Glomerular visceral epithelial cell (primary cell): Measurements from ENCODE around the gene CAST.

ENCODE experiments used
- DNase-seq: peaks from one replicate; pipeline ENCODE4 v3.0.0-alpha.2; 2016; ENCODE audit errors: extremely low spot score

CAST gene

DNA sequence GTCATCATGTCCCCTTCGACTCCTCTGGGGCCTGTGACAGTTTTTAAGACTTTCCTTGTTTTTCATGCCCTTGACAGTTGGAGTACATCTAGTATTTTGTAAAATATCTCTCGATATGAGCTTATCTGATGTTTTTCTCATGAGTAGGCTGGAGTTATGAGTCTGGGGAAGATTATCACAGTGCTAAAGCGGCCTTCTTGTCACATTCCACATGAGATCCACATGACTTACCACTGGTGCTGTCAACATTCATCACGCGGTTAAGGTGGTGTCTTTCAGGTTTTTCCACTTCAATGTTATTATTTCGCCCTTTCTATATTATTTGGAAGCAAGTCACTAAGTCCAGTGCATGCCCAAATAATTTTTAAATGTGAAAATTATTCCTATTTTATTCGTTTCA lies 17.1 kb upstream of the CAST start:
- DNase-seq, result no peak

DNA sequence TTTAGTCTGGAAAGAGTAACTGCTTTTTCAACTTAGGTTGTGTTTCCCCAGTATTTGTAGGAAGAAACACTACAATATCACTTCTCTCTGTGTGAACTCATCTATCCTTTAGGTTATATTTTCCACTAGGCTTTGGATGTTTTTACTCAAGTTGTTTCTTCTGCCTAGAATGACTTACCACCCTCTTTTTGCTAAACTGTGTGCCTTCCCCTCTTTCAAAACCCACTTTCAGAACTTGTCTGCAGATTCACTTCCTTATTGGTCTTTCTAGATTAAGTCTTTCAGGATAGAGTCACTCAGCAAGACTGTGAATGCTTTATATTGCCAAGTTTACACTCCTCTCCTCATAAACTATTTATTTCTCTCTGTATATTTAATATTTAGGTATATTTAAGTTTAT lies 14.2 kb upstream of the CAST start:
- DNase-seq, result no peak

DNA sequence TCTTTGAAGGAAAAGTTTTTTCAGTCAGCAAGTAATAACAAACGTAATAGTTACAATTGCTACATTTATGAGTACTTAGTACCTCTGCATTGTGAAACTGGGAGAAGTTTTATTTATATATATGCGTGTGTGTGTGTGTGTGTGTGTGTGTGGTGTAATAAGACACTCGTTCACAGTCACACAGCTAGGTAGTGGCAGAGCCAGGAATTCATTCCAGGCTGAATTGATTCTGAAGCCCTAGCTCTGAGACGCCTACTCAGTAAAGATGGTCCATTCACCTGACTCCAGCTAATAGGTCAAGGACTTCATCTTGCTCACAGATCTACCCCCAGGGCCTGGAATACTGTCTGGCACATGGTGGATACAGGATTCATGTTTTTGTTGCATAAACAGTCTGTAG lies 13.6 kb upstream of the CAST start:
- DNase-seq, result no peak

DNA sequence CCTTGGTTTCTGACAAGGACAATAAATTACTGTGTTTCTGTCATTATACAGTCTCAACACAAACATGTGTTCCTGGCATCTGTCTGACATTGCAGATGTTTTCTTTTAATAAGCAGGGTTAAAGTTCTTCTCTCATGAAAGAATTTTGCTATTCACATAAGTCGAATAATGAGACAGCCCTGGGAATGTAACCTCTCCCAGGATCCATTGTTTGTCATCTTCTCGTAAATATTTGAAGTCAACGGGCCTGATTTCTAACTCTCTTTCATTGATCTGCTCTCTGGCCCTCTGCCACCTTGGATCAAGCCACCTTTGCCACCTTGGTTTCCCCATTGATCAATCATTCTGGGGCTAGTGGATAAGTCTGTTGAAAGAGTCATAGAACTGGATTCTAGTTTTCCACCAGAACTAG lies 12.9 kb upstream of the CAST start:
- DNase-seq, result no peak

DNA sequence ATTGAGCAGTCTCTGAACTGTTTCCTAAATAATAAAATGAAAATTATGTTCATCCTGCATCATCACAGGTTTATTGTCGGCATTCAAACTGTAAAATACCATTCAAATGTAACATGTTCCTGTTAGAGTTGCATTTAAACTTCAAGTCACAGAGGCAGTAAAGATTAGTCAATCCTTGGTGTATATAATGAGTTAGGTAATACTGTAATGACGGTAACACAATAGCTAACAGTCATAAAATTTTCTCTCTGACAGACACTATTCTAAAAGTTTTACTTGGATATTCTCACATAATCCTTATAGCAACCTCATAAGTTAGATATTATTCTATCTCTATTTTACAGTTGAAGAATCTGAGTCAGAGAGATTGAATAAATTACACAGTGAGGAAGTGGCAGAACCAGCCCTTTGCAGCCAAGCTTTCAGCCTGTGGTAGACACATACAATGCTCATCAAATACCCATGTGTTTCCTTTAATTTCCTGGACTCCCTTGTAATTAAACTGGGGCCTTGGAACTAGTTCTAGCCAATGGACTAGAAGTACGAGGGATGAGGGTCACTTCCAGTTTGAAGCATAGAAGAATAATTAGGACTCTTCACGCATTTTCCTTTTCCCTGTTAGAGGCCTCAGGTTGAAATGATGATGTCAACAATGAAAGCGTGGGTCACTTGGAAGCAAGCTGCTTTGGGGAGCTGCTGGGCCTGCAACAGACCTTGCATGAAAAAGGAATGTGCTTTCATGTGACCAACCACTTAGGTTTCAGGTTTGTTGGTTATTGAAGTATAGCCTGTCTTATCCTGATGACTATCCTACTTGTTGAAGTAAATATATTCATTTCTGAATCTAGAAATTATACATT lies 12.3 kb upstream of the CAST start:
- DNase-seq, result no peak

DNA sequence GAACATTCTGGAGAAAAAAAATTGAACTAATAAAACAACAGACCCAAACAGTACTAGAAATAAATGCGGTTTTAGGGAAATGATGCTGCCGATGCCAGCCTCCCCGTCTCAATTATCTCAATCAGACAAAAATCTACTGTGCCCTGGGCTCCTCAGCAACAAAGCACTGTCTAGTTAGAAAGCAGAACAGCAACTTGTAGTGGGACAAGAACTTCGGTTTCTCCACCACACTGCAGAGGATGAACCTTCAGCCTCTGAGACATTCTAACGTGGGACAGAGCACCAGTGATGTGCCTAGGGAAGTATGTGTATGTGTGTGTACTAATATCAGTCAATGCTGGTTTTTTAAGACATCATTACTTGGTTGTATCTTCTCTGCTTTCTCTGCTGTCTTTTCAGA lies 11.1 kb upstream of the CAST start:
- no peak for DNase-seq

DNA sequence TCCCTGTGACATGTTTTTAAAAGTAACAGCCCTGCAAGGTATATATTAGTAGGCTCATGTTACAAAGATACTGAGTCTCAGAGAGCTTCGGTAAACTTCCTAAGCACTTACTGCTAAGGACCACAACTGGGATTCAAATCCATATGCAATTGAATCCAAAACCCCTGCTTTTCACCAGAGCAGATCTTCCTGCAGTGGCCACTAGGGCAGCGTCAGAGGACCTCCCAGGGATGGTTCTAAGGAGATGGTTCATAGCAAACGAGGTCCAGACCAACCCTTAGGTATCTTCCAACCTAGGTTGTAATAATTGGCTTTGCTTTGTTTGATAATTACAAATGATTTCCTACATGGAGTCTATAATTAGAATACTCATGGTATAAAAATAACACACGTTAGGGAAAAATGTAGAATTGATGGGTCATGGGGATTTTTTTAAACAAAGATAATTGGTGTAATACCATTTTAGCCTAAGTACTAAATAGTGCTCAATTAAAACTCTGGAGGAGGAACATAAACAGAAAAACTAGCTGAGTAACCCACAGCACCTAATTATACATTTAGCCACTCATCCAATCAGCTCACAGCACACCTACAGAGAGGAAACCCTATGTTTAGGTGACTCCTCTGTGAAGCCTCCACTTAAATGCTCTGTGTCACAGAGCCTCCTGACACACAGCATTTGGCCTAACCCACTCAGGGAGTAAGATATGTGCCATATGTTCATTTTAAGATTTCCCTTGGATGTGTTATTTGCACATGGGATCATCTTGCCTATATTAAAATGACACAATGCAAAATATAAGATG lies 10.0 kb upstream of the CAST start:
- no peak for DNase-seq

DNA sequence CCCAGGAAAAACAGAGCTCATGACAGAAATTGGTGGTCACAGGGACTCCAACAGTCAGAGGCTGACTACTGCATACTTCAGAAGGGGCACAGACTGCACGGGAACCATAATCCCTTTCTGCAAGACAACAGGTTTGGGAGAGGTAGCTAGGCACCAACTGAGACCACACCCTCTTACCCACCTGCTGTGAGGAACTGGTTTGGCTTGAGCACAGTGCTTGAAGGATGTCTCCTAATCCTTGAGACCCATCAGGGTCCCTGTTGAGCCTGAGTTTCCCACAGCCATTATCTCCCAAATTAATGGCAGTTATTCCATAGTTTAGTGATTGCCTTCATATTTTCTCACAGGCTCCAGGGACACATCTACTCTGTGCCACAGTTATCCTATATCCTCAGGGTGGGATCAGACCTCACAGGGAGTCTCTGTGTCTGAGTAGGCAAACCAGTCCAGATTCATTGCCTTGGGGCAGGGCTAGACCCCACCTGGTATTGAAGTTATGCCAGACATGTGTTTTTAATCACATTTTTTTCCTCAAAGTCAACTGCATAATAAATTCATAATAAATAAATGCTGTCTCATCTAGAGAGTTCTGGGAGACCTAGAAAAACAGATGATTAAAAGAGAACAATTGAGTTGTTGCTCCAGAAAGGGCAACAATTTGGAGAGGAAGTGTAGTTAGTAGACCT lies 9.3 kb upstream of the CAST start:
- no peak for DNase-seq

DNA sequence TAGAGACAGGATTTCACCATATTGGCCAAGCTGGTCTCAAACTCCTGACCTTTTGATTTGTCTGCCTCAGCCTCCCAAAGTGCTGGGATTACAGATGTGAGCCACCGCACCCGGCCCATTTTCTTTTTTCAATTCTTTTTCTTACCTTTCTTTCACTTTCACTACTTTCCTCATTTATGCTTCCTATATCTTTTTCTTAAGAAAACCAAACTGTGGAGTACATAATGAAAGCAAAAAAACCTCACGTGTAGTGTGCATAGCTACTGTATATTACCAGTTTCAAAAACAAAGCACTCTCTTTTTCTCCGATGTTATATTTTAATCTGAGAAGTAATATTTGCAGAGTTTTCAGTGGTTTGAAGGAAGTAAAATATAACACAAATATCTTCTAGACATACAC lies 8.0 kb upstream of the CAST start:
- no peak for DNase-seq

DNA sequence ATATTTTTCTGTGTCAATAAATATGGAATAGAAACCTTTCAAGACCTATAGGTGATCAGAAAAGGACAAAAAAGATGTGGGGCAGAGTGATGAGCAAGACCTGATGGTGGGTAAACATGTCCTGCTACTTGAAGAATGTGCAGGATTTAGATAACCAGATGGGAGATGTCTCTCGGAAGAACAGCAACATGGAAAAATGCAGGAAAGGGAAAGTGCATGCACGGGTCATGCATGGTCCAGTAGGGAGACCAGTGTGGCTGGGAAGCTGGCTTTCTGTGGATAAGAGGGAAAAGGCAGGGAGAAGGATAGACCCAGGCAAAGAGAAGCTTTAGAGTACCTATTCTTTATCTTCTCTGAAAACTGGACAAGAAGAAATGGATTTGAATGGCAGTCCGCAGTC lies 7.1 kb upstream of the CAST start:
- DNase-seq, result no peak

DNA sequence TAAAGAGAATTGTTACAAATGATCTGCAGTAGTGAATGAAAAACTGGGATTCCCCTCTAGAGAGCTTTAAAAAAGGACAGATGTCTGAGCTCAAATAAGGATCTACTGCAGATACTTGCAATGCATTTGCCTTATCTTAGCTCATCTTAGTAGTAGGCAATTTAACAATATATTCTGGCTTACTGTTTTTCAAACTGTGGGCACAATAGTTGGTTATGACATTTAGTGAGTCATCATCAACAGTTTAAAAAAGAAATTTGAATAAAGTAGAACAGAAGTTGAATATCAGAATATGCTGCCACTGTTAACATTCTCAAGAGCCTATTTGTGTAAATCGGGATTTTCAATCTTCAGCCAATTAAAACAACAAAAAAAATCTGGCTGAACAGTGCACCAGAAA lies 6.7 kb upstream of the CAST start:
- no peak for DNase-seq

DNA sequence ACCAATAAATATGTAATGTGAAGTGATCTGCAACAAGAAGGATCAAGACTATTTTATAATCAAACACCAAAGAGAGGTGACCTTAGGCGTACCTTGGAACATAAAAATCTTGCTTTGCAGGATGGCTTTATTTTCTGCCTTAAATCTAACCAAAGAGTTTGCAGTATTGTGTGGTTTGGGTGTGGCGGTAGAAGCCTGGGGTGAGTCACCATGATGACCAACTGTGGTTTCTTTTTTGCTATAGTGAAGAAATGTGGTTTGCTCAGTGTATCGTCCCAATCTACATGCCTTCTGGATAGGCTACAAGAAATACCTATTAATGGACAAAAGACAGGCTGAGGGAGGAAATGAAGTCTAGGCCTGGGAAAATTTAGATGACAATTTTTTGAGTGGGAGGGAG lies 5.1 kb upstream of the CAST start:
- DNase-seq, result peak; percentile 93

DNA sequence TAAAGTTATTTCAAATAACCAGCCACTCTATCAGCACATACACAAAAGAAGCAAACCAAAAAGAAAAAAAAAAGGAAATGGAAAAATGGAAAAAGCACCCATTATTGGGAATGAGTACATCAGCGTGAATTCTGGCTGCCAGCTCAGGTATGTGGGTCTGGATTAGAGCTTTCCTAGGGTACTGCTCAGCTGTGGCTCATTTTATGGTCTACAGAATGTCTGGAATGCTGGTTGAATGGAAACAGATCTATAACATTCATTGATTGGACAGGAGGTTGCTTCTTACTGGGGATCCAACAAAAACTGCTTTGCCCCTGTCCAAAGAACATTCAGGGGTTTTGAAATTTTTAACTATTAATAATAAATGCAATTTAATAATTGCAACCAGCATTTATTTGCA lies 3.9 kb upstream of the CAST start:
- DNase-seq, result peak; percentile 61

DNA sequence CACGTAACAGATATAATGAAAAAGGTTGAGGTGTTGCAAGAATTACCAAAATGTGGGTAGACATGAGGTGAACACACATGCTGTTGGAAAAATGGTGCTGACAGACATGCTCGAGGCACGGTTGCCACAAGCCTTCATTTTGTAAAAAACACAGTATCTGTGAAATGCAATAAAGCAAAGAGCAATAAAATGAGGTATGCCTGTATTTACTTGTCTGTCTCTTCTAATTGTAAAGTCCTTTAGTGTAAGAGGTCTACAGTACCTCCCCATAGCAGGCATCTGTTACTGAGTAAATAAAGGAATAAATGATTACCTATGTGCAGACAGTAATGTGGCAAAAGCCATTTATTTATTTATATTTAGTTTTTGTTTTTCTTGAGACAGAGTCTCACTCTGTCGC lies 3.0 kb upstream of the CAST start:
- DNase-seq, result no peak

DNA sequence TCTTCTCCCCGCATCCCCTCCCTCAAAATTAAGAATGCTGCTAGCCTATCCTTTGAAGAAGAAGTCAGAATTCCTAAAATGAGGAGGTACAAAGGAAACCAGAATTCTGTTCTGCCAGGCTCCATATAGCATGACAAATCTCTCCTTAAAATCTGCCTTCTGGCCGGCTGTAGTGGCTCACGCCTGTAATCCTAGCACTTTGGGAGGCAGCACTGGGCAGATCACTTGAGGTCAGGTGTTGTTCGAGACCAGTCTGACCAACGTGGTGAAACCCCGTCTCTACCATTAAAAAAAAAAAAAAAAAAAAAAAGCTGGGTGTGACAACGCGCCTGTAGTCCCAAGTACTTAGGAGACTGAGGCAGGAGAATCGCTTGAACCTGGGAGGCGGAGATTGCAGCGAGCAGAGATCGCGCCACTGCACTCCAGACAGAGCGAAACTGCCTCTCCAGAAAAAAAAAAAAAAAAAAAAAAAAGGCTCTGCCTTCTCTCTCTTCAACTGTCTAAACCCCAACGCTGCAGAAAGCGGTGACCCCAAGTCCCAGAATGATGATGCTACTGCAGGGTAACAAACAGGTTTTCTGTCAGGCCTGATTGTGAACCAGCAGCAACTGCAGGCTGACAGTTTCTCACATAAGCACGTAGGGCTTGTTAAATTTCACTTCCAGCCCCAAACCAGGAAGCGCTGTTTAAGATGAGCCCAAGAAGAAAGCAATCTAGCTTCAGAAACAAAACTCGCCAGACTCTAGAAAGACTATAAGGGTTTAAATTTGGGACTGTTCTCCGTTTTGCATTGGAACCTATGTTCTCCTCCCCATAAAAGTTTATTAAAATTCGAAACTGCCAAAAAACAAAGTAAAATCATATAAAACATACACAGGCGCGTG lies 963 bp upstream of the CAST start:
- DNase-seq, result peak; percentile 54

DNA sequence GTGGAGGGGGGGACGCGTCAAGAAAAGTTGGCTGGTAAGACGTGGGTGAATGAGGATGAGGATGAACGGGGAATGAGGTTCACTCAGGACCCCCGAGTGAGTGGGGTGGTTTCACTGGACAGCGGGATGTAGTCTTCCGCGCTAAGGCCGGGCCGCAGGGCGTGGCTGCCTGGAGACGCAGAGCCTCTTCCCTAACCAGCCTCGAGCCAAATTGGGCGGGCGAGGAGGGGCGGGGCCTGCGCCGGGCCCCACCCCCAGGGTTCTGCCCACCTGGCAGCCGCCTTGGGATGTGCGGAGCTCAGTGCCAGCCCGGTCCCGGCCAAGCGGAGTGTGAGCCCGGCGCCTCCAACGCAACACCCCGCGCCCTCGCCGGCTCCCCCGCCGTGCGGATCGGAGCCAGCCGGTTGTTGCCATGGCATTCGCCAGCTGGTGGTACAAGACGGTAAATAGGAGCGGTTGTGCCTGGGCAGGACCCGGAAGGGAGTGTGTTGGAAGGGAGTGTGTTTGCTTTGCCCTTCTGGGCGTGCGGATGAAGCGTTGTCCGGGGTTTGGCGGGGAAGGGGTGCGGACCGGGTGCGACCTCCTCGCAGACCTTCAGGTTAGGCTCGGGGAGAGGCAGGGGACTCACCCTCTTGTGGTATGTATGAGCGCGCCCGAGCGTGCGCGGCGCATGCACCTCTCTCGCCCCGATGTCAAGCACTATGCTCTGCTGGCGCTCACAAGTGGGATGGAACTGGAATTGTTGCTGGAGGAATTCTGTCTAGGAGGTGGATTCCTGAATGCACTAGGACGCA lies 746 bp downstream of the CAST start:
- peak; percentile 95 for DNase-seq

DNA sequence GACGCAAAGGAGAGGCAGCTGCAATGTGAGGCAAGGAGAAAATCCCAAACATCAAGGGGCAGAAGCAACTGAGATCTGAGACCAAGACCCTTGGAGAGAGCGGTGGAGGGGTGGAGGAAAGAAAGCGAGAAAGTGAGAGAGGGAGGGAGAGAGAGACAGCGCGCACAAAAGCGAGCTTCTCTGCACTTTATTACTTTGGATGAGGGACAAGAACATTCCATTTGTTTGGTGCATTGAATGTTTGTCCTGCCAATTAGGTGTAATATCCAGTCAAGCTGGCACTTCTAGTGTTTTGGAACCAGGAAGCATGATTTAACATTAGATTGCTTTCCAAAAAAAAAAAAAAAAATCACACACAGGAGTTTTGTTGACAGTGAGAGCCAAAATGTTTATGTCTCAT lies 1.4 kb downstream of the CAST start:
- no peak for DNase-seq

DNA sequence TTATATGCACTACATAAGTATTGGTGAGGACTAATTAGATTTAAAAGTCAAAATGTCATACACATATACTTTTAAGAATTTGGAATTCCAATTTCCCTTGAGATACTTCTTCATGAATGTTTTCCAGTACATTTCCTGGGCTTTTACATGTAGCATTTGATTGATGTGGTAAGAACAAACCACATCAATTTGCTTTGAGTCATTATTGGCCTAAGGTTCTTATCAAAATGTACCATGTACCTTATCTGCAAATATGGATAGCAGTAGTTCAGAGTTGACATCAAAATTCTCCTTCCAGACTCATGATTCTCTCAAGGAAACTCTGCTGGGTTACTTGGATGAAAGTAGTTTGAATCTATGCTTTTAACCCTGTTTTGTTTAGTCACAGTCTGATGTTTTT lies 2.5 kb downstream of the CAST start:
- DNase-seq, result no peak

DNA sequence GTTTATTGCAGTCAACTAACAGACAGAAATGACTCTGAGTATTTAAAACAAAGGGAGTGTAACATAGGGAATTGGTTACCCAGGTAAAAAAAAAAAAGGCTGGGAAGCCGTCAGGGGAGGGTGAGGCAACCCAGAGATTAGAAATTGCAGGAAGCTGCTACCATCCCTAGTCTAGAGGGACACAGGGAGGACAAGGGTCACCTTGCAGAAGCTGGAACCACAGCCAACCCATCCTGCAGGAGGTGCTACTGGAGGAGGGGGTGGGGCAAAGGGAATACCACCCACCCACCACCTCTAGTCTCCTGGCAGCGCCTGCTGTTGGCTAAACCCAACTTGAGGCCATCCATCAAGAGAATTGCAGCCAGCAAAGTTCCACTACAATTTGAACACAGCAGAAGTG lies 6.5 kb downstream of the CAST start:
- DNase-seq, result no peak

DNA sequence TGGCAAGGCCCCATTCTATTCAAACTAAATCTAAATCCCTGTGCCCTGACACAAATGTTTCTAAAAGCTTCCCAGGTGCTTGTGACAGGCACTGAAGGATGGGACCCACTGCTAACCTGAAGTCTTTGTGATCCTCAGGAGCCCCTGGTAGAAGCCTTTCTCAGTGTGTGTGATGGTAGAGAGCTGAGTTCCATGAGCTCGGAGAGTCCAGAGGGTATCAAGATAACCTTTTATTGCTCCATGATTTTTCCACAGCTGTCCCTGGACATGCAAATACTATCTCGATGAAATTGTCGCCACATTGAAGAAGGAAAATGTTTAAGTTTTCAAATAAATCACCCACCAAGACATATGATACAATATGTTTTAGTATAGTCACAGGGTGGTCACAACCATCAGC lies 7.7 kb downstream of the CAST start:
- no peak for DNase-seq

DNA sequence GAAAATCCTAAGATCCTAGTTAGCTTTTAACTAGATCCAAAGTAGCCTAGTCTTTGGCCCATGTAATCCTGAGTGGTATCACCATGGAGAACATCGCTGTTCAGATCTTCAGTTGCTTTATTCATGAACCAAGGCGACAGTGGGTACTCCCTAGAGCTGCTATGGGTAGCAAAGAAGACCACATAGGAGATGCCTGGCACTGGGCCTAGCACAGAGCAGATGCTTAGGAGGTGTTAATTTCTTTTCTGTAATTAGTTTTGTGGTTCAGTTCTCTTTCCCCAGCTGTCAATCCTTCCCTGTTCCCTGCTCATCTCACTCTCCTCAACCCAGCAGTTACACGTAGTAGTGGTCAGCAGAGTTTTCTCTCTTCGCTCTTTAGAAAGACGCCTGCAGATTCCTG lies 9.3 kb downstream of the CAST start:
- DNase-seq, result no peak
